Psoas muscle (tissue), 8 donors: ENCODE data around the gene ZNF281. TPM values are rescaled to one million over a fixed set of nuclear protein-coding genes. Genes with fewer than 3 reads are reported as not detected.
"Not testable (repeated sequence)": the region's sequence is repeated elsewhere in the genome, so short reads cannot be mapped to it uniquely, and the experiment has no call there.

Experiments
- ATAC-seq, 4 donors: fragments of 200-7000 bp; cut with Tn5 transposase; one replicate each; pipeline ENCODE4 v1.9.1; 2020; ENCODE audit warnings: moderate library complexity in 3 of 4, mild to moderate bottlenecking in 2 of 4
- DNase-seq, 2 donors: peaks; one replicate each; pipeline ENCODE4 v3.0.0-alpha.2; 2020
- H3K27ac ChIP-seq: fragments of 200-600 bp; one replicate; pipeline ENCODE4 v1.8.0; 2022
- H3K27me3 ChIP-seq, 3 donors: fragments of 200-600 bp in 1 of 3; one replicate each; pipeline versions ENCODE4 v1.6.1 to v1.8.0; 2013 to 2022; ENCODE audit warnings: low read length in 2 of 3, mild to moderate bottlenecking in 2 of 3, moderate library complexity in 1 of 3; ENCODE audit not compliant: insufficient read depth in 3 of 3
- H3K36me3 ChIP-seq, 2 donors: fragments of 200-600 bp in 1 of 2; one replicate each; pipeline versions ENCODE4 v1.6.1 to v1.8.0; 2013 to 2022; ENCODE audit warnings: low read depth in 1 of 2, mild to moderate bottlenecking in 1 of 2, moderate library complexity in 1 of 2; ENCODE audit not compliant: insufficient read depth in 1 of 2
- H3K4me1 ChIP-seq: fragments of 200-600 bp; one replicate; pipeline ENCODE4 v1.8.0; 2022
- H3K4me3 ChIP-seq: fragments of 200-600 bp; one replicate; pipeline ENCODE4 v1.8.0; 2022; ENCODE audit warnings: mild to moderate bottlenecking
- H3K9me3 ChIP-seq: fragments of 200-600 bp; one replicate; pipeline ENCODE4 v1.8.0; 2022
- CTCF ChIP-seq: fragments of 200-600 bp; IDR thresholded peaks from one replicate; pipeline ENCODE4 v1.8.0; 2022; ENCODE audit warnings: antibody characterized with exemption
- WGBS, 3 donors: extraction: QIAGEN DNeasy Blood & Tissue Kit; methylation state at CpG; one replicate each; pipeline versions ENCODE4 v1.1.6 to v1.1.7; 2013; 5-methylcytosine and 5-hydroxymethylcytosine counted together
- intact Hi-C, 2 donors: fragments of 100-400 bp; cut with DNase I; formaldehyde crosslinking; loops; one replicate each; pipeline versions ENCODE4 v1.11.0 to v1.14.2; 2022
- polyA plus RNA-seq, 3 donors: library from polyadenylated mRNA; stranded (reverse); fragments of 200-250 nt; gene quantifications; one replicate each; pipeline ENCODE4 v1.2.3, GENCODE V29; 2013
- total RNA-seq, 4 donors: library from RNA; stranded (reverse); fragmentation: NEBNext Ultra II Directional in 2 of 4; extraction: Animal tissue kit (Norgen Biotek cat#: 25700) in 2 of 4; gene quantifications; one replicate each; pipeline versions ENCODE4 v1.2.1 to v1.2.4, GENCODE V29; 2021 to 2023
- donor health status: healthy with polysubstance abuse.
- donor health status: DM: no; HTN: no; CAD: no; lungs with moderate emphysema.
- donor health status: Bipolar disorder and iron deficiency.
- donor health status: healthy.
- donor health status: DM: yes; HTN: yes; CAD: no.
- donor health status: DM: no; HTN: no; CAD: no.
- donor health status: DM: no; HTN: no; CAD: no.
- donor health status: DM: yes; HTN: yes; CAD: no.

Gene ZNF281
- total and polyA plus RNA-seq, 7 donors, result 4.1 to 14.0 (median 10.4) TPM

GRCh38 chr1:200438911-200439310 is 29.1 kb upstream of the ZNF281 start:
- intact Hi-C loops, result no loop called here
- no peak overlapping the region for H3K27ac ChIP-seq

GRCh38 chr1:200438413-200438812 is 28.6 kb upstream of the ZNF281 start:
- intact Hi-C loops, ATAC-seq, H3K9me3 ChIP-seq, DNase-seq, H3K27ac ChIP-seq, H3K36me3 ChIP-seq, H3K4me1 ChIP-seq, H3K27me3 ChIP-seq, H3K4me3 ChIP-seq: not testable (repeated sequence)
- WGBS, 3 donors, result 88 to 97% (median 94%) methylated on average over 7 of the region's 7 CpGs

More at GRCh38 chr1:200438911-200439310, 29.1 kb upstream of the ZNF281 start:
- no peak for ATAC-seq
- H3K9me3 ChIP-seq, result no peaks in the 10 kb centered on the region
- no peak overlapping the region for H3K4me3 ChIP-seq
- no peaks in the 10 kb centered on the region for H3K36me3 ChIP-seq
- TF ChIP-seq CTCF, result no peak
- WGBS, 3 donors, result 79 to 88% (median 86%) methylated on average over 1 of the region's 1 CpG
- H3K4me1 ChIP-seq, result no peaks in the 10 kb centered on the region
- H3K27me3 ChIP-seq, result no peaks in the 10 kb centered on the region
- no peak for DNase-seq

- intact Hi-C loops, result no loop called here
Measured at GRCh38 chr1:200437556-200438203, 27.8 kb upstream of the ZNF281 start.

GRCh38 chr1:200437088-200437487 is 27.3 kb upstream of the ZNF281 start:
- no peaks in the 10 kb centered on the region for H3K27me3 ChIP-seq
- H3K4me3 ChIP-seq, result no peak overlapping the region
- no peak overlapping the region for H3K27ac ChIP-seq
- H3K36me3 ChIP-seq, result no peaks in the 10 kb centered on the region
- DNase-seq (no peak), ATAC-seq (no peak)
- no peaks in the 10 kb centered on the region for H3K4me1 ChIP-seq
- H3K9me3 ChIP-seq, result no peaks in the 10 kb centered on the region
- TF ChIP-seq CTCF, result no peak
- intact Hi-C loops, result no loop called here

More at GRCh38 chr1:200437556-200438203, 27.8 kb upstream of the ZNF281 start:
- DNase-seq, result no peak
- Histone ChIP-seq H3K27ac (no peak overlapping the region), H3K4me3 (peak overlapping the region; percentile 29), H3K36me3 (no peaks in the 10 kb centered on the region), H3K9me3 (no peaks in the 10 kb centered on the region), H3K27me3 (no peaks in the 10 kb centered on the region), H3K4me1 (no peaks in the 10 kb centered on the region)
- WGBS, 3 donors, result 49 to 56% (median 50%) methylated on average over 5 of the region's 5 CpGs
- no peak for TF ChIP-seq CTCF
- ATAC-seq, result no peak

GRCh38 chr1:200436436-200436835 is 26.6 kb upstream of the ZNF281 start:
- Histone ChIP-seq H3K36me3 (no peaks in the 10 kb centered on the region), H3K9me3 (no peaks in the 10 kb centered on the region), H3K27ac (no peak overlapping the region), H3K4me3 (no peak overlapping the region), H3K4me1 (no peaks in the 10 kb centered on the region), H3K27me3 (no peaks in the 10 kb centered on the region)
- no peak for TF ChIP-seq CTCF
- intact Hi-C loops, result no loop called here
- DNase-seq, result no peak
- ATAC-seq, result no peak
